GM18526 (cell line): ENCODE results near the gene SLC13A3.

ENCODE experiments used
- POLR2A ChIP-seq: IDR thresholded peaks from 3 replicates; pipeline ENCODE4 v1.6.1; 2011; ENCODE audit not compliant: insufficient read length; ENCODE audit errors: extremely low read depth

The SLC13A3 gene

DNA sequence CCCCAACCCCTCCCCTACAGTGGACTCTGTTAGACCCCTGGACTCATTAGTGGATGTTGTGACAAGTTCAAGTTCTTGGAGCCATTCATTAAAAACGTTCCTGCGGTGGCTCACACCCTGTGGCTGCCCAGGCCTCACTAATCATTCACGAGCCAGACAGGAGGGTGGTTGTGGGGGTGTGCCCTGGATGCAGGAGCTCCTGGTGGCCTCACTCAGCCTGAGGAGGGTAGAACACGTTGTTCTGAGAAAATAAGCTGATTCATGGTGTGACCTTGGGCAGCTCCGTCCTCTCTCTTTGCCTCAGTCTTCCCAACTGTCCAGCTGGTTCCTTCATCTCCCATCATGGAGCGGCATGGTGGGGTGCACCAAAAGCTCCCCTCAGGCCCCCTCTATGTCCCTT is 16.7 kb downstream of the SLC13A3 start:
- no peak for TF ChIP-seq POLR2A

DNA sequence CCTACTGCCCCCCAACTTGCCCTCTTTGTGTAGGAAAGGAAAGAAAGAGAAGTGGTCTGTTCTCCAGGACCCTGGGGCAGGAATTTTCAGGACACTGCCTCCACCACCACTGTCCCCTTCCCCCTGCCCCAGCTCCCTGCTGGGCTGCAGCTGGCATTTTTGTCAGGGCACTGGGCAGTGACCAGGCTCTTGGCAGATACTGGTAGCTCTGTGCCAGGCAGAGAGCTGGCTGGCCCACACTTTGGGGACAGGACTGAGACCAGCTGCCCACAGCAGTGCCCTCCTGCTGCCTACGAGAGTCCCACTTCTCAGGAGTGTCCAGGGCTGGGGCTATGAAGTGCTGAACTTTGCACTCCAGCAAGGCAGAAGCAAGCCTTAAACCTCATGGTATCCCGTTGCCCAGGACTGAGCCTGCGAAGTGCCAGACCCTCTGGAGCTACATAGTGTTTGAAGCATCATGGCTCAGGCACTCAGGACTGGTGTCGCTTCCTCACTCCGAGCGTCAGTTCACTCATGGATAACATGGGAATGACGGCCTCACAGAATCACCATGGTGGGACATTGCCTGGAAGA is 19.3 kb downstream of the SLC13A3 start:
- TF ChIP-seq POLR2A: no peak

DNA sequence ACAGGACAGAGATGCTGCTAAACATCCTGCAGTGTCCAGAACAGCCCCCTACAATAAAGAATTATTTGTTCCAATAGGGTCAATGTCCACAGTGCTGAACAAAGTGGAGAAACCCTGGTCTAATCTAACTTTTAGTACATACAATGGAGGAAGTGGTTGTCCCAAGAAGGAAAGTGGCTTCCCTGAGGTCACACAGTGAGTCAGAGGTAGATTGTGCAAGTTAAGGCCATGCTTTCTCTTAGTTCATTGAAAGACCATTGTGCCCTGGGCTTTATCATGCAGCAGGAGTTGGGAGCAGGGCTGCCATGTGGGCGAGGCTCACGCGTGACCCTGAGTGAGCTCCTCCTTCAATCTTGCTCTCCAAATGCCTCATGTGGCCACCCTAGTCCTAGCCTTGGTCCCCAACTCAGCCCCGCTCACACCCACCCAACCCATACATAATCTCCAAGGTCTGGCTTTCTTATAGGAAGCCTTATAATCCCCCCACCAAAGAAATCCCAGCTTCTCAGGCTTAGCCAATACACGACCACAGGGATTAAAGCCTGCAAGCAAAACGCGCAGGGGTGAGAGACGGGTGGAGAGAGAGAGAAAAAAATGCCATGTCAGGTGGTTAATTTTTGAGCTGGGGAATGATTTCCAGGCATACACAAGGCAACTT is 19.9 kb downstream of the SLC13A3 start:
- TF ChIP-seq POLR2A: no peak

DNA sequence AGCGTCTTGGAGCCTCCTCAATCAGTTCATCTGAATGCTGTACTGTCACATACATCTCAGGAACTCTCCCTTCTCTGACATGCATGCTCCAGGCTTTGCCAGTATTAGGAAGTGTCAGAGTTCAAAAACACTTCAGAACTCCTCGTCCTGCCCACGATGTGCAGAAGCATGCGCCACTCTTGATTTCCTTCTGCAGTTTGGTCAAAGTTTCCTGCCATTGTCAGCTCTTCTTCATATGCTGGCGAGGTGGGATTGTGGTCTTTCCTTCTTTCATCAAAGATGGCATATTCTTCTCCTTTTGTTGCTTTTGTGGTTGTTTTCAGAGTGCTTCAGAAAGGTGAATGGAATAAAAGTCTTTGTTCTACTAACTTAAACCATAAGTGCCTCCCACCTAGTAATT is 21.0 kb downstream of the SLC13A3 start:
- no peak for TF ChIP-seq POLR2A

DNA sequence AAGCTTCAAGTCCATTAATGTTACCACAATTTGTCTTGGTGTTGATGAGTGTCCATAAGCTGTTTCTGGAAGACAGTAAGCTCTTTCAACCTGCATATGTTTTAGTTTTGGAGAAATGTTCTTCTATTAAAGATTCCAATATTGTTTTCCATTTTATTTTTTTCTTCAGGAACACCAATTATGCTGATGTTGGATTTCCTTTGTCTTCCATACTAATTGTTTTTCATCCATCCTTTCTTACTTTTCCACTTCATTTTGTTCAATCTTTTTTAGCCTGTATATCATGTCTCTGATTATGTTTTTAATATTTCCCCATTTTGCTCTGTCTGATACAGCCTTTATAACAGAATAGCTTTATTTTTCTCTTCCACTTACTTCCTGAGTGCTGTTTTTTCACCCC is 21.9 kb downstream of the SLC13A3 start:
- TF ChIP-seq POLR2A: no peak

DNA sequence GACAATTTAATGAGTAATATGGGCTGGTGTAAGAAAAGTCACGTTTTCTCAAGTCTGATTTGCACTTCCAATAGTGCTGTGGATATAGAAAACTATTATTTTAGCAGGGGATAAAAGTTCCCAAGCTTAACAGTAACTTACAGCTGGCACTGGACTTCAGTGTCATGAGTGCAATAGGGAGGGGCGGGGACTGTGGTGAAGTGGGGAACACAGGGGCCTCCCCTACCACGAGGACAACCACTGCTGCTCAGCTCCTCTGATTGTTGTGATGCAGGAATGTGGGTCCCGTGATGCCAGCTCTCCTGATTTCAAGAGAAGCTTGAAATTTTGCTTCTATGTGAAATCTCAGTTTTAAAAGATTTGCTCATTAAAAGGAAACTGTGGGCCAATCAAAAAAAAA is 24.0 kb downstream of the SLC13A3 start:
- TF ChIP-seq POLR2A: no peak

DNA sequence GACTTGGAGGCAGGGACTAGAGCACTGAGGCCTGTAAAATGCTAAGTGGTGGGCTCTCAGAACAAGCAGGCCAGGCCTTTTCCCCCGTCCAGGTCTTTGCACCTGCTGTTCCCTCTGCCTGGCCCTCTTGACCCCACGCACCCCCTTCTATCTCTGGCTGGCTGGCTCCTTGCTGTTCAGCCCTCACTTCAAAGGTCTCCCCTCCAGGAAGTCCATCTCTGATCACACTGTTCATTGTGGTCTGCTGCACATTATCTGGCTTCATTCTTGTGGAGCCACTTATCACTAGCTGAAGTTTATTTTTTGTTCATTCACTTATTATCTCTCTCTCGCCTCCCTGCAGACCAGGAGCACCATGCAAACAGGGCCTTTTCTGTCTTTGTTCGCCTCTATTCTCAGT is 24.5 kb downstream of the SLC13A3 start:
- TF ChIP-seq POLR2A: no peak

DNA sequence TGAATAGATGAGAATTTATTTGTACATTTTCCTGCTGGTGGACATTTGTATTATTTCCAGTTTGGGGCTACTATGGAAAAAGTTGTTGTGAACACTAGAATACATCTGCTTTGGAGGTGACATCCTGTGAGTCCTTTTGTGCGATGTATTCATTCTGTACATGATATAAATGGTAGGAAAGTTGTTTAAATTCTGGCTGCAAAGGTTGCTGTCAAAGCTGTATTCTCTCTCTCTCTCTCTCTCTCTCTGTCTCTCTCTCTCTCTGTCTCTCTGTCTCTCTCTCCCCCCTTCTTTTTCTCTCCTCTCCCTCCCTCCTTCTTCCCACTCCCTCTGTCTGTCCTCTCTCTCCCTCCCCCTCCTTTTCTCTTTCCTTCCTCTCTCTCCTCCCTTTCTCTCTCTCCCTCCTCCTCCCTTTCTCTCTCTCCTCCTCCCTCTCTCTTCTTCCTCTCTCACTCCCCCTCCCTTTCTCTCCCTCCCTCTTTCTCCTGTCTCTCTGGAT is 25.3 kb downstream of the SLC13A3 start:
- TF ChIP-seq POLR2A: no peak

DNA sequence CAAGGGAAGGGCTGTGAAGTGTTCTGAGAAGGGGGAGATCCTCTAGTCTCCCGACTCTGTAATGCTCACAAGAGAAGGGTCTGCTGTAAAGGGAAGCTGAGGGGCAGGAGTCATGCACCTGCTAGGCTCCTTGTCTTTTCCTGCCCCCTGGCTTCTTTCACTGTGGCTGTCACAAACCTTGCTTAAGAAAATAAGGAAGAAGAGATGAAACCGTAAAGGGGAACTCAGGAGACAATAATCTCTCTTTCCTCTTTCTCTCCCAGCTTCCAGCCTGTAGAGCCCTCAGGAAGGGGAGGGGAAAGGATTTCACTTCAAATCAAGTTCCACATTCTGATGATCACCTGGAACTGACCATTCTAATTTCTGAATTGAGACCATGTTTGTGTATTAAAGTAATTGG is 26.3 kb downstream of the SLC13A3 start:
- TF ChIP-seq POLR2A: no peak

DNA sequence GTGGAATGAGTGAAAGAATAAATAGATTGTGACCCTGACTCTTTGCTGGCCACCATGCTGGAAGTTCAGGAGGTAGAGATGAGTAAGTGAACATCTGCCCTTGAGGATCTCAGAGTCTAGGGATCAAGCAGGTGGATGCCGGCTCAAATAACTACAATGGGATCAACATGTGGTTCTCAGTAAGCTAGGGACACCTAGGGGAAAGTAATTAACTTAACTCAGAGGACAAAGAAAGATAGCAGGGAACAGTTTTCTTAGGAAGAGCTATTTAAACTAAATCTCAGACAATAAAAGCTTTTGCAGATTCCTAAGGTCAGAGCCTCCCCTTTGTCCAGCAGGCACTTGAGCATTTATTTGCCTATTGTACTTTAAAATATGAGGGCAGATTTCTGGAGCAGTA is 29.1 kb downstream of the SLC13A3 start:
- no peak for TF ChIP-seq POLR2A

DNA sequence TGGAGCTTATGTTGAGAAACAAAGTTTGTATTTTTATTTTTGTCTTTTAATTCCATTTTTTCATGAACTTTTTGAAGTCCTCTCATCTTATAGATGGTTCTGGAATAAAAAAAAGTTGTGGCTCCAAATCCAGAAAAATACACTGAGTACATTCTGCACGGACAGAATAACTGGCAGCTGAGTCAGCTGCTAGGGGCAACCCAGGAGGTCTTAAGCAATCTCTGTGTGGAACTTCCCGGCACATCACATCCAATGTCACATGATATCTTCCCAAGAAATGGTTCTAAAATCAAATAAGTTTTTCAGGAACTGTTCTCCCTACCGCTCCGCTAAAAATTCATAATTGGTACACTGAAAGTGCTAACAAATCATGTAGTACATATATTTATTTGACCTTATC is 29.8 kb downstream of the SLC13A3 start:
- TF ChIP-seq POLR2A: no peak

DNA sequence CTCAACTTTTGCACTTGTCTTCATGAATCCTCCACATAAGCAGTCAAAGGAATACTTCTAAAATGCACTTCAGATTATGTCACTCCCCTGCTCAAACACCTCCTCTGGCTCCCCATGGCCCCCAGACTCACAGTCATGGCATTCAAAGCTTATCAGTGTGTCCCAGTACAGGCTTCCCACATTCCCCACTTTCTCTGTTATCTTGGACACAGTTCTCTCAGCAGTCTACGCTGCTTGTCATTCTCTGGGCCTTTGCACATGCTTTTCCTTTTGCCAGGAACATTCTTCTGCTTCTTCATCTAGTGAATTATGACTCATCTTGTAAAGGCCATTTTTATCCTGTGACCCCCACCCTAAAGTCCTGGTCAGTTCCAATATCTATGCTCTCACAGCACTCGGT is 31.8 kb downstream of the SLC13A3 start:
- TF ChIP-seq POLR2A: no peak

DNA sequence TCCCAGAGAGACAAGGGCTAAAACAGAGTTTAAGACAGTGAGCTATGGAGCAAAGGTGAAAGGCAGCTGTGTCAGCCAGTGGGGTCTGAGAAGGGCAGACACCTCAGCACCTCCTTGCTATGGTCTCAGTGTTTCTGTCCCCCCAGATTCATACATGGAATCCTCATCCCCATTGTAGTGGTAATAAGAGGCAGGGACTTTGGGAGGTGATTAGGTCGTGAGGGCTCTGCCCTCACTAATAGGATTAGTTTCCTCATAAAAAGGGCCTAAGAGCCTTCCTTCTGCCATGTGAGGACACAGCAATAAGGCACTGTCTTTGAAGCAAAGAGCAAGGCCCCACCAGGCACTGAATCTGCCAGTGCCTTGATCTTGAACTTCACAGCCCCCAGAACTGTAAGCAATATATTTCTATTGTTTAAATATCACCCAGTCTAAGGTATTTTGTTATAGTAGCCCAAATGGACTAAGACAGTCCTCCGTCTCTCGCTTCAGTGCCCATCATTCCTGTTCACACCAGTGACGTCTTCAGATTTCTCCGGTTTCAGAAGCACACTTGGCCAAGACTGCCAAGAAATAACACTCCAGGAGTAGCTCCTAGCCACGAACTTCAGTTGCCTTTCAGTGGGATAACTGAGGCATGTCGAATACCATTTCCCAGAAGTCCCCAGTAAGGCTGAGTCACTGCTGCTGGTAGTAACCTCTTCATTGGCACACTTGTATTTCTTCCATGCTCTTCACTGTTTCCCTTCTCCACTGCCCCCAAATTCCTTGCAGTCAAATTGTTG is 32.8 kb downstream of the SLC13A3 start:
- TF ChIP-seq POLR2A: no peak

DNA sequence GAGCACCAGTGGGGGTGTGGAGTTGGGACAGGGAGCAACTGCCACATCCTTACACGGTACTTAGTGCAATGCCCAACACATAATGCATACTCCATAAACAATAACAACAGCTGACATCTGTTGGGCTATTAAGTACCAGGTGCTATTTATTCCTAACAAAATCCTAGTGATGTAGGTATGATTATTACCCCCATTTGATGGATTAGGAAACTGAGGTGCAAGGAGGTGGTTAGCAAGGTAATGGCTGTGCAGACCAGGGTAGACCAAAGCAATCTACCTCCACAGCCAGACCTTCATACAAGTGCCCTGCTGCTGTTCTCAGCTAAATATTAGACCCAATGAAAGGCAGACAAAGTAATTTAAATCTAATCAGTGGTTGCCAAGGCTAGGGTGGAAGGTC is 36.8 kb downstream of the SLC13A3 start:
- TF ChIP-seq POLR2A: no peak

DNA sequence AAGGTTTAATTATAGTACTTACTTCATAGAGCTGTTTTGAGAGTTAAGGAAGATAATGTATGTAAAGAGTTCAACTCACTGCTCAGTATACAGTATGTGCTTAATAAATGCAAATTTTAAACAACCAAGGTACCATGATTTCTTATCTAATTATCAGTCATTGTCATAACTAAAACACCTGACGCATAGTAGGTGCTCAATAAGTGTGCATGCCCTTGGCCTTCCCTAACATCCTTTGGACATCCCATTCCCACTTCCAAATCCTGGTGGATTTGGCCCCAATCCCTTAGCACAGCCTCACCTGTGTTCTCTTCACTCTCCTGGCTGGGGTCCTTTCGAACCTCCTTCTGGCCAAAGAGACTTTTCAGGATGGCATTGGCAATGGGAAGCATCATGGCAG is 41.1 kb downstream of the SLC13A3 start:
- TF ChIP-seq POLR2A: no peak

DNA sequence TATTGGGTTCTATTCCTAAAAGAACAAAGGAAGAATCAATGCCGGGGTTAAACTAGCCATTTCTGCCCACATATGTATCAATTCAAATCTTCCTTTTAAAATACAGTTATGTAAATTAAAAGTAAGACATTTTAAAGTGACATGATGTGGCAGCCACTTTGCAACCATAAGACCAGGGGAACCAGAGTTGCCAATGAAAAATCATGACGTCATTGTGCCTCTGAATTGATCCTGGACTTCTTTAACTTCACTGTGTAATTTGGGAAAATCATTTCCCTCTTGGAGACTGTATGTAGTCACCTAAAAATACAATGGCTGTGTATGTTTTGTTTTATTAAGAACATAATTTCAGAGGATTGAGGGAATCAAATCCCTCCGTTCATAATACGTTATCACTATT is 42.2 kb downstream of the SLC13A3 start:
- no peak for TF ChIP-seq POLR2A
